ENCODE results near the gene SCN2A.

- TF ChIP-seq CTCF (IDR thresholded peaks at IDR 0.05; ENCODE audit: low read depth, low read length) = no peak
- TF ChIP-seq MAX (IDR thresholded peaks at IDR 0.05; ENCODE audit: low read depth, low read length) = no peak
Measured at GRCh38 chr2:165192729-165193128, 46.5 kb upstream of the SCN2A start.

Data from NB4 (cell line).